Stimulated activated CD8-positive, alpha-beta memory T cell treated with anti-CD3 and anti-CD28 coated beads, Interleukin-7, amount 100 ng/mL, for 48 hours (primary cell): ENCODE measurements around the gene SLC26A4.

Source experiments
- DNase-seq, 2 donors: peaks; one replicate each; pipeline ENCODE4 v3.0.0-alpha.2; 2020; ENCODE audit warnings: low read depth in 1 of 2; ENCODE audit errors: extremely low read depth in 1 of 2

SLC26A4 gene

GRCh38 chr7:107694386-107694785 lies 33.8 kb downstream of the SLC26A4 start:
- no peak for DNase-seq

GRCh38 chr7:107696330-107696946 lies 35.8 kb downstream of the SLC26A4 start:
- DNase-seq, result no peak

GRCh38 chr7:107697321-107698049 lies 36.9 kb downstream of the SLC26A4 start:
- DNase-seq, result no peak

- no peak for DNase-seq
Observed at GRCh38 chr7:107700570-107700969, 39.9 kb downstream of the SLC26A4 start.

GRCh38 chr7:107701191-107701590 lies 40.6 kb downstream of the SLC26A4 start:
- DNase-seq, result no peak

- DNase-seq, result no peak
Observed at GRCh38 chr7:107703219-107703618, 42.6 kb downstream of the SLC26A4 start.

GRCh38 chr7:107703872-107704271 lies 43.2 kb downstream of the SLC26A4 start:
- no peak for DNase-seq

- DNase-seq, result no peak
Observed at GRCh38 chr7:107708956-107709355, 48.3 kb downstream of the SLC26A4 start.

- DNase-seq, result no peak
Observed at GRCh38 chr7:107711301-107711700, 50.7 kb downstream of the SLC26A4 start.

- DNase-seq, result no peak
Observed at GRCh38 chr7:107712025-107712424, 51.4 kb downstream of the SLC26A4 start.

- no peak for DNase-seq
Observed at GRCh38 chr7:107712896-107713295, 52.3 kb downstream of the SLC26A4 start.

GRCh38 chr7:107715531-107715930 lies 54.9 kb downstream of the SLC26A4 start:
- DNase-seq, result no peak

- DNase-seq, result no peak
Observed at GRCh38 chr7:107718456-107719193, 58.0 kb downstream of the SLC26A4 start.

- DNase-seq, result no peak
Observed at GRCh38 chr7:107721286-107721685, 60.7 kb downstream of the SLC26A4 start.

GRCh38 chr7:107723255-107723654 lies 62.6 kb downstream of the SLC26A4 start:
- no peak for DNase-seq

GRCh38 chr7:107725138-107725740 lies 64.6 kb downstream of the SLC26A4 start:
- peak in 1 of 2 donors; percentile 11 for DNase-seq

GRCh38 chr7:107726356-107727130 lies 65.9 kb downstream of the SLC26A4 start:
- DNase-seq, result no peak

GRCh38 chr7:107728276-107728675 lies 67.6 kb downstream of the SLC26A4 start:
- no peak for DNase-seq

GRCh38 chr7:107742678-107743566 lies 82.3 kb downstream of the SLC26A4 start:
- DNase-seq, result no peak
